Suprapubic skin (tissue), 3 donors: ENCODE results near the gene ZNF664.

Experiments
- CTCF ChIP-seq, 2 donors: fragments of 200-600 bp in 1 of 2; fragments of 450-650 bp in 1 of 2; sonication (generic) in 1 of 2; IDR thresholded peaks; one replicate each; pipeline ENCODE4 v1.5.1; 2016 to 2019; ENCODE audit warnings: antibody characterized with exemption in 2 of 2, mild to moderate bottlenecking in 1 of 2, moderate library complexity in 1 of 2
- POLR2AphosphoS5 ChIP-seq, 3 donors: sonication (generic); formaldehyde crosslinking; IDR thresholded peaks; one replicate each; pipeline ENCODE4 v1.6.1; 2017; ENCODE audit warnings: antibody characterized with exemption in 3 of 3

- no peak for TF ChIP-seq CTCF (IDR thresholded peaks at IDR 0.05)
- TF ChIP-seq POLR2AphosphoS5 (IDR thresholded peaks at IDR 0.05), result no peak
Measured at GRCh38 chr12:123934829-123935228, 38.2 kb upstream of the ZNF664 start.
